Kidney (tissue), 14 donors: Measurements from ENCODE around the gene CHTOP. TPM values are rescaled to one million over a fixed set of nuclear protein-coding genes. Genes with fewer than 3 reads are reported as not detected.
A peak's percentile ranks its signal among the peaks of the same experiment; 100 is the strongest.

Experiments used
- DNase-seq, 5 donors: peaks; one replicate each; pipeline ENCODE4 v3.0.0-alpha.2; 2013 to 2020
- FAIRE-seq: peaks from 2 replicates; lab custom pipeline; 2012; peaks lifted over from hg19 to GRCh38; lab: Jason Lieb, UNC
- H3K27ac ChIP-seq, 2 donors: one replicate each; pipeline ENCODE4 v1.7.0; 2013; ENCODE audit warnings: low read depth in 2 of 2, low read length in 2 of 2, inconsistent platforms in 1 of 2
- H3K27me3 ChIP-seq: one replicate; pipeline ENCODE4 v1.7.1; 2013; ENCODE audit warnings: low read length, inconsistent platforms; ENCODE audit not compliant: control insufficient read depth, insufficient read depth
- H3K36me3 ChIP-seq, 3 donors: one replicate each; pipeline versions ENCODE4 v1.7.0 to v1.7.1; 2013; ENCODE audit warnings: low read length in 3 of 3, control low read depth in 1 of 3, inconsistent platforms in 1 of 3; ENCODE audit not compliant: insufficient read depth in 3 of 3, control insufficient read depth in 2 of 3
- H3K4me1 ChIP-seq, 3 donors: one replicate each; pipeline versions ENCODE4 v1.7.0 to v1.7.1; 2013; ENCODE audit warnings: low read length in 3 of 3, inconsistent platforms in 1 of 3, low read depth in 1 of 3; ENCODE audit not compliant: control insufficient read depth in 2 of 3, insufficient read depth in 2 of 3
- H3K4me3 ChIP-seq, 3 donors: one replicate each; pipeline versions ENCODE4 v1.7.0 to v1.8.1; 2013; ENCODE audit warnings: low read length in 3 of 3, control low read depth in 1 of 3, inconsistent platforms in 1 of 3
- H3K9ac ChIP-seq, 3 donors: one replicate each; pipeline versions ENCODE4 v1.7.0 to v1.7.1; 2013; ENCODE audit warnings: low read length in 3 of 3, control low read depth in 1 of 3, inconsistent platforms in 1 of 3
- H3K9me3 ChIP-seq, 3 donors: one replicate each; pipeline versions ENCODE4 v1.7.0 to v1.7.1; 2013; ENCODE audit warnings: low read length in 3 of 3, control low read depth in 1 of 3, inconsistent platforms in 1 of 3; ENCODE audit not compliant: control insufficient read depth in 2 of 3, insufficient read depth in 1 of 3
- CTCF ChIP-seq: IDR thresholded peaks from 3 replicates; pipeline ENCODE4 v1.5.1; 2012; ENCODE audit warnings: mild to moderate bottlenecking, moderate library complexity, borderline replicate concordance; ENCODE audit not compliant: insufficient read depth; ENCODE audit errors: extremely low read depth
- intact Hi-C: fragments of 100-400 bp; cut with DNase I; formaldehyde crosslinking; loops from one replicate; pipeline ENCODE4 v1.11.1; 2022
- polyA plus RNA-seq: library from polyadenylated mRNA; stranded (reverse); fragments of 350-450 nt; fragmentation: Illumina TruSeq; extraction: RNeasy Lipid Tissue Mini Kit (QIAGEN cat#74804); gene quantifications from one replicate; pipeline ENCODE4 v1.2.3, GENCODE V29; 2014; ENCODE audit warnings: low read depth, low replicate concordance; ENCODE audit not compliant: insufficient read depth
- total RNA-seq: library from RNA; stranded (reverse); fragmentation: NEBNext Ultra II Directional; extraction: Animal tissue kit (Norgen Biotek cat#: 25700); gene quantifications from one replicate; pipeline ENCODE4 v1.2.1, GENCODE V29; 2021
- donor health status: control.
- donor health status: control.
- donor health status: control.
- donor health status: control.
- donor health status: control.
- donor health status: DM: yes; HTN: yes; CAD: no.
- donor health status: Normal renal cell carcinoma (clear cell type).

CHTOP gene
- total and polyA plus RNA-seq, 2 donors from 2014 or later: 71.1 to 83.6 TPM

GRCh38 chr1:153684892-153685291 is 51.0 kb downstream of the CHTOP start:
- Histone ChIP-seq H3K9ac (no peak overlapping the region), H3K27me3 (no peaks in the 10 kb centered on the region), H3K4me3 (no peak overlapping the region), H3K27ac (no peak overlapping the region), H3K36me3 (peaks cover 0 to 3% (median 0%) of the 10 kb centered on the region in 3 donors), H3K9me3 (no peaks in the 10 kb centered on the region), H3K4me1 (no peaks in the 10 kb centered on the region)
- FAIRE-seq (no peak), DNase-seq (peak in 1 of 5 donors; percentile 52)
- no peak for TF ChIP-seq CTCF
- intact Hi-C loops: loop anchor here (10.0 kb wide), 1 partner anchor 80 kb away; no protein-coding TSS in a partner anchor

GRCh38 chr1:153685544-153686340 is 51.9 kb downstream of the CHTOP start:
- no peaks in the 10 kb centered on the region for H3K27me3 ChIP-seq
- DNase-seq: peak in 3 of 5 donors; percentile 30 to 52 (median 37)
- H3K9ac ChIP-seq: no peak overlapping the region
- no peaks in the 10 kb centered on the region for H3K9me3 ChIP-seq
- no peak for TF ChIP-seq CTCF
- intact Hi-C loops: loop anchor here (10.0 kb wide), 1 partner anchor 79 kb away; no protein-coding TSS in a partner anchor
- no peak overlapping the region for H3K4me3 ChIP-seq
- H3K36me3 ChIP-seq: peaks cover 0 to 3% (median 0%) of the 10 kb centered on the region in 3 donors
- no peaks in the 10 kb centered on the region for H3K4me1 ChIP-seq
- FAIRE-seq: no peak
- no peak overlapping the region for H3K27ac ChIP-seq

GRCh38 chr1:153687346-153688125 is 53.7 kb downstream of the CHTOP start:
- no peak overlapping the region for H3K9ac ChIP-seq
- no peaks in the 10 kb centered on the region for H3K9me3 ChIP-seq
- no peak for TF ChIP-seq CTCF
- intact Hi-C loops: loop anchor here (10.0 kb wide), 1 partner anchor 77 kb away; no protein-coding TSS in a partner anchor
- no peaks in the 10 kb centered on the region for H3K4me1 ChIP-seq
- no peak overlapping the region for H3K27ac ChIP-seq
- peaks cover 0 to 3% (median 0%) of the 10 kb centered on the region in 3 donors for H3K36me3 ChIP-seq
- FAIRE-seq: no peak
- peak in 1 of 5 donors; percentile 57 for DNase-seq
- H3K27me3 ChIP-seq: no peaks in the 10 kb centered on the region
- H3K4me3 ChIP-seq: no peak overlapping the region
